DOHH2 (cell line): ENCODE data around the gene BDKRB2.

Source experiments
- EZH2phosphoT487 ChIP-seq: fragments of 200-600 bp; sonication (generic); IDR thresholded peaks from 2 replicates; pipeline ENCODE4 v1.6.1; 2017; ENCODE audit warnings: borderline replicate concordance, mild to moderate bottlenecking, antibody characterized with exemption, low read length, moderate library complexity, mixed read lengths
- TF ChIP-seq, protein P1 (sequence below): fragments of 200-600 bp; sonication (generic); IDR thresholded peaks from one replicate; pipeline ENCODE4 v1.5.1; 2014; ENCODE audit warnings: antibody characterized with exemption, mild to moderate bottlenecking, low read depth, low read length; ENCODE audit not compliant: poor library complexity, severe bottlenecking

DNA sequence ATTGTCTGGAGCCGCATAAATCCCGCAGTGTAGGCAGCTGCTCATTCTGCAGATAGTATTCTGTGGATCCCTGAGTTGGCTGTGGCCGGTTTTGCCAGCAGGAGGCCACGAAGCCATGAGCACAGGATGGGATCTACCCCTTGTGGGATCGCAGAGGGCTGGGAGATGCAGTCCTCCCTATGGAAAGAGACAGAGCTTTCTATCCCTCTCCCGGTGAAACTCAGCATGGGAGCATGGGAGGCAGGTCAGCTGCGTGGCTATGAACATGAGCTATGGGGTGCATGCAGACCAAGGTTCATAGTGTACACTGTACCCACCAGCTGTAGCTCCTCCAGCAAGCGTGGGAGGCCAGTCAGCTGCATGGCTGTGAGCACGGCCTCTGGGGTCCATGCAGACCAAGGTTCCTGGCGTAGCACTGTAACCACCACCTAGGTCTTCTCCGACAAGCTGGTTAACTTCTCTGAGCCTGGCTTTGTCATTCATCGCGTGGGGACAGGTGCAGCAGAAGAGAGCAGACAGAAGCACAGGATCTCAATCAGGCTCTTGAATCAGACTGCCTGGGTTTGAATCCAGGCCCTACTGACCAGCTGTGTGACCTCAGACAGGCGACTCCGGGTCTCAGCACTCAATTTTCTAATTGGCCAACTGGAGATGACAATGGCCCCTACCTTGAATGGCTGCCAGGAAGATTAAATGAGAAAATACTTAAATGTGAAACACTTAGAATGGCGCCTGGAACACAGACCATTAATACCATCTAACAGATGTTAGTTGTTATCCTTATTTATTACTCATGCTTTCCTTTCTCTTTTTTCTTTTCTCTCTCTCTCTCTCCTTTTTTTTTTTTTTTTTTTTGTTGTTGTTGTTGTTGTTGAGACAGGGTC lies 57.4 kb downstream of the BDKRB2 start:
- TF ChIP-seq, protein P1, sequence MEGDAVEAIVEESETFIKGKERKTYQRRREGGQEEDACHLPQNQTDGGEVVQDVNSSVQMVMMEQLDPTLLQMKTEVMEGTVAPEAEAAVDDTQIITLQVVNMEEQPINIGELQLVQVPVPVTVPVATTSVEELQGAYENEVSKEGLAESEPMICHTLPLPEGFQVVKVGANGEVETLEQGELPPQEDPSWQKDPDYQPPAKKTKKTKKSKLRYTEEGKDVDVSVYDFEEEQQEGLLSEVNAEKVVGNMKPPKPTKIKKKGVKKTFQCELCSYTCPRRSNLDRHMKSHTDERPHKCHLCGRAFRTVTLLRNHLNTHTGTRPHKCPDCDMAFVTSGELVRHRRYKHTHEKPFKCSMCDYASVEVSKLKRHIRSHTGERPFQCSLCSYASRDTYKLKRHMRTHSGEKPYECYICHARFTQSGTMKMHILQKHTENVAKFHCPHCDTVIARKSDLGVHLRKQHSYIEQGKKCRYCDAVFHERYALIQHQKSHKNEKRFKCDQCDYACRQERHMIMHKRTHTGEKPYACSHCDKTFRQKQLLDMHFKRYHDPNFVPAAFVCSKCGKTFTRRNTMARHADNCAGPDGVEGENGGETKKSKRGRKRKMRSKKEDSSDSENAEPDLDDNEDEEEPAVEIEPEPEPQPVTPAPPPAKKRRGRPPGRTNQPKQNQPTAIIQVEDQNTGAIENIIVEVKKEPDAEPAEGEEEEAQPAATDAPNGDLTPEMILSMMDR, result no peak
- TF ChIP-seq EZH2phosphoT487, result no peak
